H1 (cell line): ENCODE measurements around the gene ZFTA. TPM values are rescaled to one million over a fixed set of nuclear protein-coding genes. Genes with fewer than 3 reads are reported as not detected.

Experiments
- RAD21 ChIP-seq, 2 experiments: IDR thresholded peaks in 1 of 2; conservative IDR thresholded peaks in 1 of 2; 2 replicates each; pipeline ENCODE4 v1.6.1; 2011; ENCODE audit warnings: low read depth in 2 of 2, low read length in 2 of 2, improper control_type of control experiment in 1 of 2, inconsistent platforms in 1 of 2, mild to moderate bottlenecking in 1 of 2, moderate library complexity in 1 of 2
- RFX5 ChIP-seq: IDR thresholded peaks from 2 replicates; pipeline ENCODE4 v1.6.1; 2011; ENCODE audit warnings: low read depth, low read length, improper control_type of control experiment, borderline replicate concordance
- TAF1 ChIP-seq: IDR thresholded peaks from 2 replicates; pipeline ENCODE4 v1.6.1; 2011; ENCODE audit warnings: mild to moderate bottlenecking, low read depth, low read length
- TEAD4 ChIP-seq: IDR thresholded peaks from 2 replicates; pipeline ENCODE4 v1.6.1; 2012; ENCODE audit warnings: low read depth, low read length, inconsistent platforms, mixed read lengths
- YY1 ChIP-seq: IDR thresholded peaks from 2 replicates; pipeline ENCODE4 v1.6.1; 2011; ENCODE audit warnings: low read depth, mild to moderate bottlenecking, low read length
- polyA plus RNA-seq, 7 experiments: library from polyadenylated mRNA; depleted of rRNA in 3 of 7; stranded (reverse) in 5 of 7; unstranded in 2 of 7; fragments of >200 nt in 5 of 7; fragments of 200-250 nt in 2 of 7; gene quantifications; 1 replicate in 5 of 7; 2 replicates in 1 of 7; 4 replicates in 1 of 7; pipeline versions ENCODE4 v1.2.1 to v1.2.3, GENCODE V29; 2011 to 2013; ENCODE audit warnings: missing spikeins in 2 of 7, mixed read lengths in 2 of 7
- total RNA-seq: library from RNA; stranded (reverse); fragmentation: NEBNext Ultra II Directional; extraction: Animal tissue kit (Norgen Biotek cat#: 25700); gene quantifications from 2 replicates; pipeline ENCODE4 v1.2.1, GENCODE V29; 2021
- TF ChIP-seq, protein P1 (sequence below): IDR thresholded peaks from 2 replicates; pipeline ENCODE4 v1.6.1; 2012; ENCODE audit warnings: low read length, inconsistent platforms

Gene ZFTA
- total and polyA plus RNA-seq, 2 of the 8 experiments (the other 6 are each of a cell fraction or from before 2014, with no cell fraction given): 9.5 to 34.0 TPM

- TF ChIP-seq TEAD4 (no peak), TAF1 (no peak), RAD21 (IDR thresholded peaks at IDR 0.05 in 1 of 2, conservative IDR thresholded peaks at IDR 0.05 in 1 of 2; ENCODE audit: low read depth in 2 of 2, low read length in 2 of 2) (no peak), YY1 (no peak), RFX5 (no peak)
- TF ChIP-seq, protein P1, sequence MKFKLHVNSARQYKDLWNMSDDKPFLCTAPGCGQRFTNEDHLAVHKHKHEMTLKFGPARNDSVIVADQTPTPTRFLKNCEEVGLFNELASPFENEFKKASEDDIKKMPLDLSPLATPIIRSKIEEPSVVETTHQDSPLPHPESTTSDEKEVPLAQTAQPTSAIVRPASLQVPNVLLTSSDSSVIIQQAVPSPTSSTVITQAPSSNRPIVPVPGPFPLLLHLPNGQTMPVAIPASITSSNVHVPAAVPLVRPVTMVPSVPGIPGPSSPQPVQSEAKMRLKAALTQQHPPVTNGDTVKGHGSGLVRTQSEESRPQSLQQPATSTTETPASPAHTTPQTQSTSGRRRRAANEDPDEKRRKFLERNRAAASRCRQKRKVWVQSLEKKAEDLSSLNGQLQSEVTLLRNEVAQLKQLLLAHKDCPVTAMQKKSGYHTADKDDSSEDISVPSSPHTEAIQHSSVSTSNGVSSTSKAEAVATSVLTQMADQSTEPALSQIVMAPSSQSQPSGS: no peak
These were observed 39.2 kb downstream of the ZFTA start (continued) for GRCh38 chr11:63729326-63729725.
